GM12892 (cell line): ENCODE data around the gene LRRC61.

ENCODE experiments used
- DNase-seq: peaks from one replicate; pipeline ENCODE4 v3.0.0; 2011; ENCODE audit not compliant: insufficient read length
- FAIRE-seq: peaks from 2 replicates; lab custom pipeline; 2011; peaks lifted over from hg19 to GRCh38; lab: Jason Lieb, UNC
- POLR2A ChIP-seq: IDR thresholded peaks from 2 replicates; pipeline ENCODE4 v1.6.1; 2011; ENCODE audit warnings: low read depth, low read length, control low read depth
- POLR2AphosphoS5 ChIP-seq: IDR thresholded peaks from 2 replicates; pipeline ENCODE4 v1.6.1; 2011; ENCODE audit warnings: low read depth, low read length, control low read depth
- TAF1 ChIP-seq: IDR thresholded peaks from 2 replicates; pipeline ENCODE4 v1.6.1; 2011; ENCODE audit warnings: low read depth, mild to moderate bottlenecking, control low read depth, low read length, borderline replicate concordance

Gene LRRC61

DNA sequence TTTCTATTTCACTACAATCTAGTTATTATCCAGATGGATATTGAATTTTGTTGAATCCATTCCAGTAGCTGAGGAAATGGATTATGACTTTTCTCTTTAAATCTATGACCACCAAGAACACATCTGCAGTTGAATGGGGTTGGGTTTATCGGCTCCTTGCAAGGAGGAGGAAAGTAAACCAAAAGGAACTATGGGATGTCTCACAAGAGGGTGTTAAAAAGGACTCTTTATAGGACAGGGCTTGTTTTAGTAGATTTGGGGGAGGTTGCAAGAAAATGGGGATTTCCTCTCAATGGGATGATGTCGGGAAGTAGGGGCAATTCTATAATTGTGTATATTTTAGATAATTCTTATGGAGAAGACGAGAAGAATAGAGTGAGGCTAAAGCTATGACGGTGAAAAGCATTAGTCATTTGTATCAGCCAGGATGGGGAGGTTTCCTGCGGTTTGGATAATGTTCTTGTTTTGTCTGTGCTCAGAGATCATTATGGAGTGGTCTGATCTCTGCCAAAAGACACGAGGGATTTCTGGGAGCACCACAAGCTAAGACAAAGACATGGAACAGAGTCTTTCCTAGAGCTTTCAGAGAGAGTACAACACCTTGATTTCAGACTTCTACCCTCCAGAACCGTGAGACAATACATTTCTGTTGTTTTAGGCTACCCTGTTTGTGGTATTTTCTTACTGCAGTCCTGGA, 5.3 kb upstream of the LRRC61 start:
- TF ChIP-seq POLR2AphosphoS5 = no peak
- no peak for TF ChIP-seq POLR2A
- no peak for TF ChIP-seq TAF1
- DNase-seq (no peak), FAIRE-seq (no peak)

DNA sequence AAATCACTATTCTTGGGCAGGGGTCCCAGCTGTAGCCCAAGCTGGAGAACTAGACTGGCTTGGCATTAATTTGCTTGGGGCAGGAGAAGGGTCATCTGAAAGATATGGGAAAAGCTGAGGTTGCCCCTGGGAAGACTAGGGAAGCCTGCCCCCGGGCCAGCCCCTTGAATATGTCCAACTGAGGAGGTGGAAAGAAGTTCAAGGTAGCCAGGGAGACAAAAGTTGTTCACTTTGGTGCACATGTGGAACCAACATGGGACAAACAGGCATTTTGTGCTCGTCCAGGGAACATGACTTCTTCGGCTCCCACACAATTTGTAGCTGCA, 1.4 kb upstream of the LRRC61 start:
- no peak for FAIRE-seq
- no peak for DNase-seq
- TF ChIP-seq TAF1 = no peak
- TF ChIP-seq POLR2A = no peak
- TF ChIP-seq POLR2AphosphoS5 = 0 out of 2 replicates have a peak, but pooled peaks have one; percentile 1

DNA sequence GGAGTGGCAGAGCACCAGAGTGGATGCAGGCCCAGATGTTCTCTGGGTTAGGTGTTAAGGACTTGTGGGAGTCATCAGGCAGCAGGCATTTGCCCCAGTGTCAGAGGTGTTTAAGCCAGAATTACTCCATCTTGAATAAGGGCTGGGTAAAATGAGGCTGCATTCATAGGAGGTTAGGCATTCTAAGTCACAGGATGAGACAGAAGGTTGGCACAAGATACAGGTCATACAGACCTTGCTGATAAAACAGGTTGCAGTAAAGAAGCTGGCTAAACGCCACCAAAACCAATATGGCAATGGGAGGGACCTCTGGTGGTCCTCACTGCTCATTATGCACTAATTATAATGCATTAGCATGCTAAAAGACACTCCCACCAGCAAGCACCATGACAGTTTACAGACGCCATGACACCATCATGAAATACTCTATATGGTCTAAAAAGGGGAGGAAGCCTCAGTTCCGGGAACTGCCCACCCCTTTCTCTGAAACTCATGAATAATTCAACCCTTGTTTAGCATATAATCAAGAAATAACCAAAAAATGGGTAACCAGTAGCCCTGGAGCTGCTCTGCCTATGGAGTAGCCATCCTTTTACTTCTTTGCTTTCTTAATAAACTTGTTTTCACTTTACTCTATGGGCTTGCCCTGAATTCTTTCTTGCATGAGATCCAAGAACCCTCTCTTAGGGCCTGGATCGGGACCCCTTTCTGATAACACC, 882 bp upstream of the LRRC61 start:
- TF ChIP-seq TAF1 (no peak), POLR2A (peak; percentile 23; the same call in 1 of the 2 replicates), POLR2AphosphoS5 (0 out of 2 replicates have a peak, but pooled peaks have one; percentile 35)
- peak; percentile 48 for FAIRE-seq
- no peak for DNase-seq

DNA sequence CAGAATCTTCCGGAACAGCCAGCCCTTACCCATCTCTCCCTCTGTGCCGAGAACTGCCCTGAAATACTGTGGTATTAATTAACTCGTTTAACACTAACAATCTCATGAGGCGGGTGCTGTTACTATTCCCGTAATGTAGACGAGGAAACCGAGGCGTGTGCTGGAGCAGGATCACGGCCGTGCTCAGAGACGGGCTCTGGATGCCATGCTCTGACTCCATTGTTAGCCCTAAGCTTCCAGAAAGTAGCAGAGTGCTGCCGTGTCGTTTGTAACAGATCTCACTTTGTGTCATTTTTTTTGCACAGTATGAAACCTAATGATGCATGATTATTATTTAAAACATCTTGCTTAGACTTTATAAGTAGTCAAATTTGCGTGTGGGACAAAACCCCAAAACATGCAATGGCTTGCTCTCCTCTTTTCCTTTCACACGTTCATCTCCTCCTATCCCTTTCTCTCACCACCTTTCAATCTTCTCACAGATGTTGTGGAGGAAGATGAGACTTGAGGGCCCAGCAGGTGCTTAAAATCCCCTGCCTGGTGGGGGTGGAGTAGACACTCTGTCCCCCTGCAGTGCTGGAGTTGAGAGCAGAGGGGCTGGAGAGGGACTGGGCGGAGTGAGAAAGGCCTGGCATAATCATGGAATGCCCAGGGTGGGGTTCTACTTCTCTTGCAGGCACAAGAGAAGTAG, 672 bp downstream of the LRRC61 start:
- TF ChIP-seq TAF1 = no peak
- FAIRE-seq (no peak), DNase-seq (no peak)

DNA sequence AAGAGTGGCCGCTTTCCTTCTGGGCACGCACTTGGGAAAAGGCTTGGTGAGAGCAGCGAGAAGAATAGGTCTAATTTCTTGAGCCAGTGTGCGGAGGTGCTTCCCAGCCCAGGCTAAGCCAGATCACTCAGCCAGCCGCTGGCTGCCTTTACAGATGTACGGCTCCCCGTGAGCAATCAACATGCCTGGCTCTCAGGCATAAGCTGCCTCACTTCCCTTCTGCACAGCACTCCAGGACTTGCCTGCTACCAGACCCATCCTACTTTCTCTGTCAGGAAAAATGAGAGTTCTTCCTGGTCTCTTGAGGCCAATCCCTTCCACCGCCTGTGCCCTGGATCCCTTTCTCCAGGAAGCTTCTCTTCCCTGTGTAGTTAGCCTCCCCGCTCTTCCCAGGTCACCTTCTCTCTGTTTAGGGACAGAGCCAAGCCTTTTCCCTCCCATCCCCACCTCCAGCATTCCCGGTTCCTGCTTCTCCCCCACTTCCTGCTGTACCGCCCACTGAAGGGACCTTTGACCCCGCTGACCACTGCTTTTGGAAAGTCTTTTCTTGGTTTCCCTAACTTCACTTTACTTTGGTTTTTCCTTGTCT, 1.3 kb downstream of the LRRC61 start:
- TF ChIP-seq TAF1 = no peak
- TF ChIP-seq POLR2AphosphoS5 = no peak
- no peak for TF ChIP-seq POLR2A
- DNase-seq (no peak), FAIRE-seq (no peak)

DNA sequence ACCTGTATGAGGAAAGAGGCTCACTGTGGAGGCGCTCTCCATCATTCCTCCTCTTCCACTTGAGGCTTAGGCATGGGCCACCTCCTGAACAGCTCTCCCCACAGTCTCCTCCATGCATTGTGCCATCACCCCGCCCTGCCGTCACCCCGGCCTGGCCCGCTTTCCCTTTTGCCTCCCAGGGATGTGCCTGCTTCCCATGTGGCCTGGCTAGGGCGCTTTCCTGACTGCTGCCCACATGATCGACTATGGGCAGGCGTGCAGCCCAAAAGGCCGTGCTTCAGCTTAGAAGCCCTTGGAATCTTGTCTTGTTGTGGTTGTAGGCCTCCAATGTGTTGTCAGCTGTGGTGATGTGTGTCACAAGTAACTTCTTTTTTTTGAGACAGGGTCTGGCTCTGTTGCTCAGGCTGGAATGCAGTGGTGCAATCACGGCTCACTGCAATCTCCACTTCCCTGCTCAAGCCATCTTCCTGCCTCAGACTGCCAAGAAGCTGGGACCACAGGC, 2.0 kb downstream of the LRRC61 start:
- no peak for FAIRE-seq

DNA sequence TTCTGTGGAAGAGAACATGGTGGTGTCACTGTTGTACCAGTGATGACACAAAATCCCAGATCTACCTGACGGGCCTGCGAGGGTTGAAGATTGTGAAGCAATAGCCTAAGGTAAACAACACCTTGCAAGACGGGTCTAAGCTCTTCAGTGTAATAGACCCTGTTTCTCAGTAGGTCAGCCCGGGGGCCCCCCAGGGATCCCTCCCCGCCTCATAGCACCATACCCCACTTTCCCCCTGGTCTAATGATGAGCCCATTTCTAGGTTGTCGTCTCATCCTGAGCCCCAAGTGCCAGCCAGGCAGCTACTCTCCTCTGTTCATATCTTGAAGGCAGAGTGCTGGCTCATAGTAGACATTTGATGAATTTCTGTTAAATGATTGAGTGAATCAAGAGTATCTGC, 2.7 kb downstream of the LRRC61 start:
- TF ChIP-seq POLR2AphosphoS5 (no peak), POLR2A (no peak), TAF1 (no peak)
- no peak for DNase-seq
- no peak for FAIRE-seq

More for the DNA sequence above, 2.0 kb downstream of the LRRC61 start:
- TF ChIP-seq POLR2AphosphoS5 (no peak), TAF1 (no peak), POLR2A (no peak)
- no peak for DNase-seq

DNA sequence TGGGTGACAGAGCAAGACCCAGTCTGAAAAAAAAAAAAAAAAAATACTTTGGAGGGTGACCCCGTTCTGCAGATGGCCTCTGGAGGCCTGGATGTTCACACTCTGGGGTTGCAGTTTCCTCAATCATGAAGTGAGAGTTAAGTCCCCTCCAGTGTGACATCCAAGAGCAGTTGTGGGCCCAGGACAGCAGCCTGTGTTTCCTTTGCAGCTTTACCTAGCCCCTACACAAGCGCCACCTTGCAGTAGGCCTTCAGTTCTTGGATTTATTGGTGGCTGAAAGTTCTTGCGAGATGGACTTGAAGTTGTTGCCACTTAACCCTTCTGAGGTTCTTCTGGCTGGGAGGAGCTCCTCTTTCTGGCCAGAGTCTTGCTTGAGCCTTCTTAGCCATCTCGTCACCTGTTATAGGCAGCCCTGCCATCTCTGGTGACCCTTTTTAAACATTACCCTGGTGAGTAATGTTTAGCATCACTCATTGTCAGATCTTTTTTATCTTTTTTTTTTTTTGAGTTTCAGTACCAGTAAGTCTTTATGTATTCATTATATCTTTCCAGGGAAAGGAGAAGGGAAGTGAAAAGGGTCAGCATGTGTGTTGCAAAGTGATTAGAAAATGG, 3.6 kb downstream of the LRRC61 start:
- no peak for FAIRE-seq
- TF ChIP-seq TAF1 = no peak
- TF ChIP-seq POLR2AphosphoS5 = no peak
- TF ChIP-seq POLR2A = no peak
- DNase-seq = no peak

DNA sequence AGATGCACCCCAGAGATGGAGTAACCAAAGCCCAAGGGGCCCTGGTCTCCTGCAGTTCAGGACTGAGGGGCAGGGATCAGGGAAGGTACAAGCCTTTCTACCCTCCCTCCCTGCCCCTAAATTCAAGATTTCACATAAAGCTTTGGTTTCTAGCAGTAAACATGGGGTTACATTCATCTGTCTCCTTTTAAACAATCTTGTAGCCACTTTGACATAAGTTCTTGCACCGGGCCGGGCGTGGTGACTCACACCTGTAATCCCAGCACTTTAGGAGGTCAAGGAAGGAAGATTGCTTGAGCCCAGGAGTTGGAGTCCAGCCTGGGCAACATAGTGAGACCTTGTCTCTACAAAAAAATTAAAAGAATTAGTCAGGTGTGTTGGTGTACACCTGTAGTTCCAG, 4.2 kb downstream of the LRRC61 start:
- FAIRE-seq (no peak), DNase-seq (no peak)
- TF ChIP-seq POLR2A = no peak
- TF ChIP-seq TAF1 = no peak
- TF ChIP-seq POLR2AphosphoS5 = no peak

DNA sequence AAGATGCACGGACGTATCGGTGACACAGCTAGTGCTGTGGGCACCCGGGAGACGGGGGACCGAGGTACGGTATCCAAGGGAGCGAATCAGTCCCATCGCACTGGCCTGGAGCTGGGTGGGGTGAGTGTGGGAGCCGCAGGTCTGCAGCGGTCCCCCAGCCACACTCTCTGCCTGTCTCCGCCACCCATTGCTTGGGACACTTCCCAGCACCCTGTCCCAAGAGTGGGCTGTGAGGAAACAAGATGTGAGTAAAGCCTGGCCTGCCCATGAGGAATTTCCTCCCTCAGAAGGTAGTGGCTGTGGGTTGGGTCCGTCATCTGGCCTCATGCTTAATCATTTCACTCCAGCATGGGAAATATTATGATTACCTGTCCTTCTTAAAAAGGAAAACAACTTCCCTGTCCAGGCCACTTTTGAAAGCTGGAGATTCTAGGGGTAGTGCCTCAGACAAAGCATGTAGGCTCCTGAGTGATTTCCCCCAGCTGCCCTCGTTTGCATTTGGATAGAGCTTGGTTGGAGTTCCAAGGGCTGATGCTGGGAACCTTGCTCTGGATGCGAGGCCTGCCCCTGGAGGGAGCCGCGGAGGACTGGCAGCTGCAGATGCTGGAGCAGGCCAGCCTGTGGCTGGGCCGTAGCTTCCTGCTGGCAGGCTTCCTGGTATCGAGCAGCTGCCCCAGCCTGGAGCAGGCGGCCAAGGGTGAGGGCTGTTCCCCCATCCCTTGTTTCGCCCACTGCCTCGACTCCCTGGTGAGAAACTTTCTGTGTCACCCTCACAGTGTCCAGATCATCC, 6.4 kb downstream of the LRRC61 start:
- DNase-seq = no peak
- FAIRE-seq = no peak
- no peak for TF ChIP-seq POLR2AphosphoS5

DNA sequence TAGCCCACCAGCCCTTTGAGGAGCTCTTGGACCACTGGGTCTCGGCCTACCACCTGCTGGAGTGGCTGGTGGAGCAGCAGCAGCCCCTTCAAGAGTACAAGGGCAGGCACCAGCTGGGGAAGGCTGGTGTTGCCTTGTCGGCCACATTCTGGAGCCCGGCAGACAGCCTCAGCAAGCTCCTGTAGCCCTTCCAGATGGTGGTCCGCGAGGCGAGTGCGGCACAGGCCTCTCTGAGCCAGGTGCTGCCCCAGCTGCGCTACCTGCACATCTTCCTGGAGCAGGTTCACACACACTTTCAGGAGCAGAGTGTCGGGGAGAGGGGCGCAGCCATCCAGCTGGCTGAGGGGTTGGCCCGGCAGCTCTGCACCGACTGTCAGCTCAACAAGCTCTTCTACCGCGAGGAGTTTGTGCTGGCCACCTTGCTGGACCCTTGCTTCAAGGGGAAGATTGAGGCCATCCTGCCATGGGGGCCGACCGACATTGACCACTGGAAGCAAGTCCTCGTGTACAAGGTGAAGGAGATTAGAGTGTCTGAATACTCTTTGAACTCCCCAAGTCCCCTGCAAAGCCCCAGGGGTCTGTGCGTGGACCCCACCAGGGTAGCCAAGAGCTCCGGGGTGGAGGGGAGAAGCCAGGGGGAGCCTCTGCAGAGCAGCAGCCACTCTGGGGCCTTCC, 7.2 kb downstream of the LRRC61 start:
- FAIRE-seq = no peak
- no peak for TF ChIP-seq POLR2A
- no peak for TF ChIP-seq TAF1
- TF ChIP-seq POLR2AphosphoS5 = no peak
- no peak for DNase-seq
